ENCODE measurements around the gene FOXD4.
"Not testable (repeated sequence)": the region's sequence is repeated elsewhere in the genome, so short reads cannot be mapped to it uniquely, and the experiment has no call there.

The FOXD4 gene

GRCh38 chr9:117995-118467 is at the start of gene FOXD4:
TSS of gene FOXD4 (minus strand) at chr9:118417. CDS start at chr9:118119, 298 bp downstream.
- not testable (repeated sequence) for H3K27ac ChIP-seq; DNase-seq (ENCODE audit: low read depth, low spot score)

DNA sequence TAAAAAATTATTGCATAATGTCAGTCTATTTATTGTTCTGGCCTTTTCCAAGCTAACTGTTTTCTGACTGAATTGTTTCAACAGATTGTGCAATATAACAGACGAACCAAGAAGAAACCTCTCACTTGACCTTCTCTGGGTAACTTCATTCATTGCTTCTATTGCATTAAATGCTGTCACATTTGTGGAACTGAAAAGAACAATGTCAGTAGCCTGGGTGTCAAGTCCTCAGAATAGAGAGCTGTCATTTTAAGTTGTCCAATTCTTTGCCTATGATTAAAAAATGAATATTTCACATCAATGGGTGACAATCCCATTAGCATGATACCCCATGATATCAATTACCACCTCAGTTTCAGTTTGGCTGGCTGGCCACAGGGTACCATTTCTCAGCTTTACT is 41.7 kb upstream of the FOXD4 start:
- not testable (repeated sequence) for H3K27ac ChIP-seq; DNase-seq (ENCODE audit: low read depth, low spot score)

- DNase-seq (ENCODE audit: low read depth, low spot score): not testable (repeated sequence)
Measured at GRCh38 chr9:151173-151572, 33.0 kb upstream of the FOXD4 start.

DNA sequence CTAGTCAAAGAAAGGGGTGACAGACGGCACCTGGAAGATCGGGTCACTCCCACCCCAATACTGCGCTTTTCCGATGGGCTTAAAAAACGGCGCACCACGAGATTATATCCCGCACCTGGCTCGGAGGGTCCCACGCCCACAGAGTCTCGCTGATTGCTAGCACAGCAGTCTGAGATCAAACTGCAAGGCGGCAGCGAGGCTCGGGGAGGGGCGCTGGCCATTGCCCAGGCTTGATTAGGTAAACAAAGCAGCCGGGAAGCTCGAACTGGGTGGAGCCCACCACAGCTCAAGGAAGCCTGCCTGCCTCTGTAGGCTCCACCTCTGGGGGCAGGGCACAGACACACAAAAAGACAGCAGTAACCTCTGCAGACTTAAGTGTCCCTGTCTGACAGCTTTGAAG is 21.7 kb upstream of the FOXD4 start:
- DNase-seq (ENCODE audit: low read depth, low spot score); H3K27ac ChIP-seq: not testable (repeated sequence)

More at GRCh38 chr9:151173-151572, 33.0 kb upstream of the FOXD4 start:
- H3K27ac ChIP-seq: not testable (repeated sequence)

DNA sequence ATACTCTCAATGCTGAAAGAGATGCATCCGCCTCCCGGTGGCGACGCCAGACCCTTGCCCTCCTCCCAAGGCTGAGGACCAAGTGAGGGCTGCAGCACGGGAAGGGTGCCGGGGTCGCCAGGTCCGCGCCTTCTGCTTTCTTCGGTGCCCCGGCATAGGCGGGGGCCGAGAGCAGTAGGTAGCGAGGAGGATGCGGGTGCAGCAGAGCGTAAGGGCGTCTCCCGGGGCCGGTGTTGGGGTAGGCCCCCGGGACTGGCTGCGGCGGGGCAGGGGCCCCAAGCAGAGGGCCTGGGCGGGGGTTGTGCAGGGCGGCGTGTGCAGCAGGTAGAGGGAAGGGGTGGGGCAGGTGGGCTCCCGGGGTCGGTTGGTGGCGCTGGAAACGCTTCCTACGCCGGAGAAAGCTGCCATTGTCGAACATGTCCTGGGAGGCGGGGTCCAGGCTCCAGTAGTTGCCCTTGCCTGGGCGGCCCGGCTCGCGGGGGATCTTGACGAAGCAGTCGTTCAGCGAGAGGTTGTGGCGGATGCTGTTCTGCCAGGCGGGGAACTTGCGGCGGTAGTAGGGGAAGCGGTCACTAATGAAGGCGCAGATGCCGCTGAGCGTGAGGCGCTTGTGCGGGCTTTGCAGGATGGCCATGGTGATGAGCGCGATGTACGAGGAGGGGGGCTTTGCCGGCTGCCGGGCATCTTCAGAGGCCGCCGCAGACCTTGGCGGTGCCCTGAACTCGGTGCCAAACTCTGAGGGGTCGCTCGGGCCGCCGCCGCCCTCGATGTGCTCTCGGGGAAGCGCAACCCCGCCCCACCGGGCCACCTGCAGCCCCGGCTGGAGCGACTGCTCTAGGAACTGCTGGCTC is 848 bp downstream of the FOXD4 start:
- not testable (repeated sequence) for DNase-seq (ENCODE audit: low read depth, low spot score); H3K27ac ChIP-seq

DNA sequence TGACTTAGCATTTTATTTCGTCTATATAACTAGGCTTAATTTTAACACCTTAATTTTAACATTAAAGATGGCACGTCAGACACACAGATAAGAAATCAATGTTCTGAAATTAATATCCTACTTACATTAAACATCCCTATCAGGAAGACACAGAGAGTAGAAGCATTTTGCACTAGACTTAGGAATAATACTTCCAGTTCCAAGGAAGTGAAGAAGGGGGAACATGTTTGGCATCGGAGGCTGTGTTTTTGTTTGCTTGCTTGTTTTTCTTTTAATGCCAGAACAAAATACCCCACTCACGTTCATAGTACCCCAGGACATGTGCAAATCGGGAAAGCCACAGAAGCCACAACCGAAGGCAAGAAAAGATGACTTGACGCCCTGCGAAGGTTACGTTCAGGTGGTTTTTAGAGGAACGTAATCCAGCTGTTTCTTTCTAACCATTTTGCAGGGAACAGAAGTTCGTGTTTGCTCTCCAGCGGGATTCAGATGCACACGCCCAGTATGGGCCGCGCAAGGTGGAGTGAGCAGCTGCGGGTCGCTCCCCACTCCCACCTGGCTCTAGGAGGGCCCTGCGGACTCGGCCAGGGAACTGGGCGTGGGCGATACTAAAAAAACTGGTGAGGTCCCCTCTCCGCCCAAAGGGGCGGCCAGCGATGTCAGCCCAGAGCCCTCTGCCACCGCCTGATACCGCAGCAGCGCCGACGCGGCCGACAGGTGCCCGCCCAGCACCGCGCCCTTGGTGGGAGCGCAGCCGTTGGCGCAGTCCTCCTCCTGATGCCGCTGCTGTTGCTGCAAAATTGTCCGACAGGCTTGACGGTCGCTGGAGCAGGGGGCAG is 1.8 kb downstream of the FOXD4 start:
- H3K27ac ChIP-seq; DNase-seq (ENCODE audit: low read depth, low spot score): not testable (repeated sequence)

DNA sequence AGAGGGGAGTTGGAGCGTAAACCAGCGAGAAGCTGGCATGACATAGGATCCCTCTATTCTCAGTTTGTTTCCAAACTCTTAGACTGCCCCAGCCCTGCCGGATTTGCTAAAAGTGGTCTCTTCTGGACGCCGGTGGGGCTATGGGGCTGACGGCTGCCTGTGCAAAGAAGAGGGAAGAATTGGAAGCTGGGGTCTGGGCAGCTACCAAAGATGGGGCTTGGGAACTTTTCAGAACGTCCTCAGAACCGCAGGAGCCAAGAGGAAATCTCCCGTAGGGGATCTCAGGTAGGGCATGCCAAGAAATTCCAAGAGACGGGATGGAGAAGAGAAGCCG is 3.1 kb downstream of the FOXD4 start:
- DNase-seq (ENCODE audit: low read depth, low spot score); H3K27ac ChIP-seq: not testable (repeated sequence)

DNA sequence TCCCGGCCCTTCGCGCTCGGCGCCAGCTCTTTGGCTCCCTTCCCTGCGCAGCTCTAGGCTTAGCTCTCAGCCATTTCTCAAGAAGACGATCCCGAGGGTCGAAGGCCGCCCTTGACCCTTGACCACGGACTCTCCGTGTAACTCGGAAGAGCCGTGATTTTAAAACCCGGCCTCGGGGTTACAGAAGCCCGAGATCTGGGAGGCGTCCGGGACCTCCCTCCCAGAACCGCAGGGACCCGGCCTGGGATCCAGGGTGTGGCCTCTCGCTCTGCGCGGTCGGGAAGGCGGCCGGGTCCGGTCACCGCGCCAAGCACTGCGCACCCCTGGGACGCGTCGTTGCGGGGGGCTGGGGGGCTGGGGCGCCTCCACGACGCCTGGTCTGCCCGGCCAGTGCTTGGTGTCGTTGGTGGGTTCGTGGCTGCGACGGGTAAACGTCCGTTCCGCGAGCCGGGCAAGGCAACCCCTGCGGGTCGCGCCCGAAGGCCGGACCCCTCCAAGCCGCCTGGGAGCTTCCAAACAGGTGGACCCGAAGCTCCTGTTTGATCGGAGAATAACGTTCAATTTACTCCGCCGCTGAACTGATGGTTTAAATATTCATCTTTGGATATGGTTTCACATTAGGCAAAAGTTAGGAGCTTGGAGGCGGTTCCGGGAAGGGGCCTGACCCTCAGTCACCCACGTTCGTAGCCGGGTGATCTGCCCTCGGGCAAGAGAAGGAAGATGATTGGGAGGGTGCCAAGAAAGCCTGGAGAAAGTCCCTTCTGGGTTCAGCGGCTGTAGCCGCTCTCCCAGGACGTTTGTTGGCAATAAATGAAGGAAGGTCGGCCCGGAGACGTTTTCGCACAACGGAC is 3.7 kb downstream of the FOXD4 start:
- H3K27ac ChIP-seq; DNase-seq (ENCODE audit: low read depth, low spot score): not testable (repeated sequence)

DNA sequence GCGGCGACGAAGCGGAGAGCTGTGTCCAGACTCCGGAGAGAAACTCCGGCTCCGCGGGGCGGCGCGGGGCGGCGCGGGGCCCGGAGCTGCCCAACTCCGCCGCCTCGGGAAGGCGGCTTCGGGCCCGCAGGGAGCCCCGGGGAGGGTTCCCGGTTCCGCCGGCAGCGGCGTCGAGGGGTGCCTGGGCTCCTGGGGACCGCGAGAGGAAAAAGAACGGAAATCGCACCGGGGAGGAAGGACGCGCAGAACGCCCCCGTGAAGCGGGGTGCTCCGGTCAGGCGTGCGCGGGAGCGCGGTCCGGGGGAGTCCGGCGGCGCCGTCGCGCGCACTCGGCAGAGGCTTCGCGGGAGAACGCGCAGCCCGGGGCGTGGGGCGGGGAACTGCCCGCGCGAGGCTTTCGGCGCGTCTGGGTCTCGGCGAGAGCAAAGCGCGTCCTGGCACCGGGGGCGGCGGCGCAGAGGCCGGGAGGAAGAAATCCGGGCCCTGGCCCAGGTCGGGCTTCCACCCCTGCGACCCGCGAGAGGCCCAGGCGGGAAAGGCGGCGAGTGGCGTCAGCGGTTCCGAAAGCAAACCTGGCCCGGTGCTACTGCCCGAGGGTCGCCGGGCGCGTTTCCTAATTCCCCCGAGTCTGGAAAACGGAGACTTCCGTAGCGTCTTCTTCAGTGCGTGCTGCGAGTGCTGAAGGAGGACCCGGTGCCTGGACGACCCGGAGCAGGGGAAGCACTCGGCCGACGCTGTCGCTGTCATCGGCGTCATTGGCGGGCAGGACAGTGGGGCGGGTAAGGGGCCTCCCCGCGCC is 4.5 kb downstream of the FOXD4 start:
- not testable (repeated sequence) for DNase-seq (ENCODE audit: low read depth, low spot score); H3K27ac ChIP-seq

GRCh38 chr9:112589-113467 is 5.4 kb downstream of the FOXD4 start:
- DNase-seq (ENCODE audit: low read depth, low spot score); H3K27ac ChIP-seq: not testable (repeated sequence)

DNA sequence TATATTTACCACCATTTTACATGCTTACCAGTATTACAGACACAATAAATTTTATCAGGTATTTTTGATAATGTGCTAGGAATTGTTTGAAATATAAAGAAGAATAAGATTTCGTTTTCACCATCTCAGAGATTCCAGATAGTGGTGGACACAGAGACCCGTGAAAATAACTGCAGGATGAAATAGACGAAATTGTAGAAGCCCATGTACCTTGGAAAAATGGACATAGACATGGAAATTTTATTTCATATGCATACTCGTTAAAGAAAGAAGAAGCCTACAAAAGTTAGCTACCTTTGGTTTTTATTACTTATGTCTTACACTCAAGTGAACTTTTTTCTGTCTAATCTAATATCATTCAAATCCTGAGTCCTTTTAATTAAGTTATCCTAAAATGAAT is 7.5 kb downstream of the FOXD4 start:
- DNase-seq (ENCODE audit: low read depth, low spot score): not testable (repeated sequence)

GRCh38 chr9:109540-109939 is 8.7 kb downstream of the FOXD4 start:
- H3K27ac ChIP-seq; DNase-seq (ENCODE audit: low read depth, low spot score): not testable (repeated sequence)

More for the DNA sequence above, 7.5 kb downstream of the FOXD4 start:
- not testable (repeated sequence) for H3K27ac ChIP-seq

- not testable (repeated sequence) for DNase-seq (ENCODE audit: low read depth, low spot score); H3K27ac ChIP-seq
Measured at GRCh38 chr9:108742-109495, 9.3 kb downstream of the FOXD4 start.

- DNase-seq (ENCODE audit: low read depth, low spot score); H3K27ac ChIP-seq: not testable (repeated sequence)
Measured at GRCh38 chr9:105991-106390, 12.2 kb downstream of the FOXD4 start.

GRCh38 chr9:100430-100829 is 17.8 kb downstream of the FOXD4 start:
- not testable (repeated sequence) for H3K27ac ChIP-seq; DNase-seq (ENCODE audit: low read depth, low spot score)

DNA sequence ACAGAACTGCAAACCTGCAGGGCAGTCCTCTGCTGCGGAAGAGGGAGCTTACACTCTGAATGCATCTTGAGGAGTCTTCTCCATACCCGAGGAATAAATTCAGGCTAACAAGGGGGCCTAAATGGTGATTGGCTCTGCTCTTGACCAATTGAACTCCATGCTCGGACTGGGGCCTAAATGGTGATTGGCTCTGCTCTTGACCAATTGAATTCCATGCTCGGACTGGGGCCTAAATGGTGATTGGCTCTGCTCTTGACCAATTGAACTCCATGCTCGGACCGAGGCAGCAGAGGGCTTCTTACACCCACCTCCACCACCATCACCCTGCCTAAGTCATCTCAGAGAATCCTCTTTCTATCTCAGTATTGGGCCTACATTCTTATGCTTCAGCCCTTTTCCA is 18.4 kb downstream of the FOXD4 start:
- DNase-seq (ENCODE audit: low read depth, low spot score); H3K27ac ChIP-seq: not testable (repeated sequence)

DNA sequence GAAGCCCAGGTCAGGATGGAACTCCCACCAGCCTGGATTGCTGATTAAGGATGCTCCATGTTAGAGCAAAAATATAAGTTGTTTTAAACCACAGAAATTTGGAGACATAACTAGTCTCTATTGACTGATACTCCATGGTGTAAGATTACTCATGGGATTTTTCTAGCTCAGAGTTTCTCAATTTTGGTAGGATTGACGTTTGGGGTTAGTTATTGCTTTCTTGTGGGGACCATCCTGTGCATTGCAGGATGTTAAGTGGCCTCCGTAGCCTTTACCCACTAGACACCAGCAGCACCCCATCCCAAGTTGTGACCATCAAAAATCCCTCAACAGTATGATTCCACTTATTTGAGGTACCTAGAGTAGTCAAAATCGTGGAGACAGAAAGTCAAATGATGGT is 19.4 kb downstream of the FOXD4 start:
- not testable (repeated sequence) for DNase-seq (ENCODE audit: low read depth, low spot score); H3K27ac ChIP-seq

- not testable (repeated sequence) for DNase-seq (ENCODE audit: low read depth, low spot score); H3K27ac ChIP-seq
Measured at GRCh38 chr9:94992-95391, 23.2 kb downstream of the FOXD4 start.
